Ishikawa (cell line): Measurements from ENCODE around the gene PPFIBP2.
A peak's percentile ranks its signal among the peaks of the same experiment; 100 is the strongest.

Experiments used
- CREB1 ChIP-seq: IDR thresholded peaks from 2 replicates; pipeline ENCODE4 v1.6.1; 2012; ENCODE audit warnings: low read depth
- EGR1 ChIP-seq: IDR thresholded peaks from 2 replicates; pipeline ENCODE4 v1.6.1; 2012
- EP300 ChIP-seq: IDR thresholded peaks from 2 replicates; pipeline ENCODE4 v1.6.1; 2012; ENCODE audit warnings: borderline replicate concordance
- FOXM1 ChIP-seq: IDR thresholded peaks from 2 replicates; pipeline ENCODE4 v1.6.1; 2012; ENCODE audit warnings: low read depth, borderline replicate concordance
- RAD21 ChIP-seq: IDR thresholded peaks from 2 replicates; pipeline ENCODE4 v1.6.1; 2012; ENCODE audit warnings: low read depth
- REST ChIP-seq: IDR thresholded peaks from 2 replicates; pipeline ENCODE4 v1.6.1; 2012; ENCODE audit warnings: low read depth, mild to moderate bottlenecking
- TAF1 ChIP-seq: IDR thresholded peaks from 2 replicates; pipeline ENCODE4 v1.6.1; 2012; ENCODE audit warnings: low read depth, mild to moderate bottlenecking
- TCF12 ChIP-seq: IDR thresholded peaks from 2 replicates; pipeline ENCODE4 v1.6.1; 2012; ENCODE audit warnings: low read depth
- YY1 ChIP-seq: IDR thresholded peaks from 2 replicates; pipeline ENCODE4 v1.6.1; 2012; ENCODE audit warnings: low read depth

- TF ChIP-seq TCF12 (0 out of 2 replicates have a peak, but pooled peaks have one; percentile 17), REST (no peak), CREB1 (no peak), YY1 (no peak), RAD21 (no peak), EP300 (no peak), TAF1 (no peak), EGR1 (no peak), FOXM1 (no peak)
Measured at GRCh38 chr11:7668911-7669310, 155.1 kb downstream of the PPFIBP2 start.
